WTC11 (cell line): ENCODE data around the gene TANGO6. TPM values are rescaled to one million over a fixed set of nuclear protein-coding genes. Genes with fewer than 3 reads are reported as not detected.

Experiments used
- ATAC-seq: fragments of 200-7000 bp; cut with Tn5 transposase; 2 replicates; pipeline ENCODE4 v1.10.0; 2021; ENCODE audit warnings: mild to moderate bottlenecking, moderate library complexity
- CTCF ChIA-PET: fragments of 300-600 bp; sonication (Branson Sonifier 250); formaldehyde crosslinking; loops from one replicate; lab custom pipeline; 2021; ENCODE audit warnings: antibody characterized with exemption; lab: Charles Lee
- POLR2A ChIA-PET: fragments of 350-600 bp; sonication (Branson Sonifier 250); formaldehyde crosslinking; loops from one replicate; lab custom pipeline; 2021; ENCODE audit warnings: antibody characterized with exemption; lab: Charles Lee
- DNase-seq: peaks from one replicate; pipeline ENCODE4 v3.0.0; 2021; ENCODE audit warnings: low spot score
- H3K27ac Mint-ChIP-seq: 2 replicates; pipeline ENCODE4 v1.8.0; 2021; ENCODE audit warnings: mixed read lengths
- H3K27me3 Mint-ChIP-seq: 2 replicates; pipeline ENCODE4 v1.8.0; 2021; ENCODE audit warnings: low read depth, mild to moderate bottlenecking, moderate library complexity, mixed read lengths
- H3K36me3 Mint-ChIP-seq: 2 replicates; pipeline ENCODE4 v1.8.0; 2021; ENCODE audit warnings: mixed read lengths
- H3K4me1 Mint-ChIP-seq: 2 replicates; pipeline ENCODE4 v1.8.0; 2022; ENCODE audit warnings: mixed read lengths
- H3K4me3 Mint-ChIP-seq: 2 replicates; pipeline ENCODE4 v1.8.0; 2021; ENCODE audit warnings: mild to moderate bottlenecking, moderate library complexity, mixed read lengths
- H3K9me3 Mint-ChIP-seq: 2 replicates; pipeline ENCODE4 v1.8.0; 2021; ENCODE audit warnings: mixed read lengths
- ATF3 ChIP-seq: sonication (generic); formaldehyde crosslinking; conservative IDR thresholded peaks from 2 replicates; pipeline ENCODE4 v1.8.1; 2022; ENCODE audit warnings: mild to moderate bottlenecking, missing genetic modification reagents
- ATF6 ChIP-seq: sonication (generic); formaldehyde crosslinking; IDR thresholded peaks from 2 replicates; pipeline ENCODE4 v1.8.1; 2023; ENCODE audit warnings: mild to moderate bottlenecking, missing genetic modification reagents
- CDX4 ChIP-seq: fragments of 250-450 bp; sonication (Bioruptor Pico); IDR thresholded peaks from 2 replicates; pipeline ENCODE4 v1.9.0; 2021; ENCODE audit warnings: moderate library complexity, mild to moderate bottlenecking, inconsistent platforms, borderline replicate concordance
- ELF4 ChIP-seq: sonication (generic); formaldehyde crosslinking; IDR thresholded peaks from 2 replicates; pipeline ENCODE4 v1.8.1; 2022; ENCODE audit warnings: low read depth, mild to moderate bottlenecking, moderate library complexity, missing genetic modification reagents
- ETV6 ChIP-seq: sonication (generic); formaldehyde crosslinking; IDR thresholded peaks from 2 replicates; pipeline ENCODE4 v1.8.1; 2022; ENCODE audit warnings: mild to moderate bottlenecking, missing genetic modification reagents
- FOXK1 ChIP-seq: sonication (generic); formaldehyde crosslinking; IDR thresholded peaks from 2 replicates; pipeline ENCODE4 v1.8.0; 2022; ENCODE audit warnings: mild to moderate bottlenecking, moderate library complexity, missing genetic modification reagents
- GABPB1 ChIP-seq: sonication (generic); formaldehyde crosslinking; IDR thresholded peaks from 2 replicates; pipeline ENCODE4 v1.8.1; 2023; ENCODE audit warnings: mild to moderate bottlenecking, missing genetic modification reagents
- KAT7 ChIP-seq: sonication (generic); formaldehyde crosslinking; IDR thresholded peaks from 2 replicates; pipeline ENCODE4 v1.8.1; 2023; ENCODE audit warnings: missing genetic modification reagents, mild to moderate bottlenecking, borderline replicate concordance
- NFATC4 ChIP-seq: fragments of 250-450 bp; sonication (Bioruptor Pico); IDR thresholded peaks from 2 replicates; pipeline ENCODE4 v1.9.0; 2021; ENCODE audit warnings: mild to moderate bottlenecking
- RORB ChIP-seq: fragments of 250-450 bp; sonication (Bioruptor Pico); IDR thresholded peaks from 2 replicates; pipeline ENCODE4 v1.9.0; 2021; ENCODE audit warnings: mild to moderate bottlenecking
- SMAD3 ChIP-seq: sonication (generic); formaldehyde crosslinking; IDR thresholded peaks from 2 replicates; pipeline ENCODE4 v1.8.0; 2022; ENCODE audit warnings: missing genetic modification reagents, mild to moderate bottlenecking, borderline replicate concordance
- TCF7 ChIP-seq: sonication (generic); formaldehyde crosslinking; IDR thresholded peaks from 2 replicates; pipeline ENCODE4 v1.8.0; 2022; ENCODE audit warnings: mild to moderate bottlenecking, low read depth, missing genetic modification reagents, moderate library complexity
- TEAD4 ChIP-seq: sonication (generic); formaldehyde crosslinking; IDR thresholded peaks from 2 replicates; pipeline ENCODE4 v1.8.0; 2022; ENCODE audit warnings: mild to moderate bottlenecking, missing genetic modification reagents
- ZBTB21 ChIP-seq: sonication (generic); formaldehyde crosslinking; IDR thresholded peaks from 2 replicates; pipeline ENCODE4 v1.8.1; 2023; ENCODE audit warnings: mild to moderate bottlenecking, missing genetic modification reagents, borderline replicate concordance
- ZNF232 ChIP-seq: sonication (generic); formaldehyde crosslinking; IDR thresholded peaks from 2 replicates; pipeline ENCODE4 v1.8.0; 2022; ENCODE audit warnings: mild to moderate bottlenecking, missing genetic modification reagents
- ZNF263 ChIP-seq: sonication (generic); formaldehyde crosslinking; IDR thresholded peaks from 2 replicates; pipeline ENCODE4 v1.8.1; 2022; ENCODE audit warnings: low read depth, mild to moderate bottlenecking, moderate library complexity, missing genetic modification reagents
- ZNF396 ChIP-seq: fragments of 250-450 bp; sonication (Bioruptor Pico); IDR thresholded peaks from 2 replicates; pipeline ENCODE4 v1.8.0; 2021; ENCODE audit warnings: mild to moderate bottlenecking, moderate library complexity, borderline replicate concordance
- ZNF416 ChIP-seq: fragments of 250-450 bp; sonication (Bioruptor Pico); IDR thresholded peaks from 2 replicates; pipeline ENCODE4 v1.9.0; 2021; ENCODE audit warnings: mild to moderate bottlenecking, inconsistent platforms
- total RNA-seq: library from RNA; stranded (reverse); gene quantifications from 3 replicates; pipeline ENCODE4 v1.2.3, GENCODE V29; 2021
- TF ChIP-seq, protein P1 (sequence below): sonication (generic); formaldehyde crosslinking; IDR thresholded peaks from 2 replicates; pipeline ENCODE4 v1.8.1; 2023; ENCODE audit warnings: mild to moderate bottlenecking, missing genetic modification reagents, moderate library complexity
- TF ChIP-seq, protein P2 (sequence below): fragments of 250-450 bp; sonication (Bioruptor Pico); IDR thresholded peaks from 2 replicates; pipeline ENCODE4 v1.8.0; 2021; ENCODE audit warnings: mild to moderate bottlenecking
- TF ChIP-seq, protein P3 (sequence below): sonication (generic); formaldehyde crosslinking; IDR thresholded peaks from 2 replicates; pipeline ENCODE4 v1.8.0; 2023; ENCODE audit warnings: missing genetic modification reagents
- TF ChIP-seq, protein P4 (sequence below): fragments of 250-450 bp; sonication (Bioruptor Pico); IDR thresholded peaks from 2 replicates; pipeline ENCODE4 v2.1.2; 2022; ENCODE audit warnings: mild to moderate bottlenecking, moderate library complexity

The TANGO6 gene
- total RNA-seq, 1 experiment from 2014 or later = 15.6 TPM

DNA sequence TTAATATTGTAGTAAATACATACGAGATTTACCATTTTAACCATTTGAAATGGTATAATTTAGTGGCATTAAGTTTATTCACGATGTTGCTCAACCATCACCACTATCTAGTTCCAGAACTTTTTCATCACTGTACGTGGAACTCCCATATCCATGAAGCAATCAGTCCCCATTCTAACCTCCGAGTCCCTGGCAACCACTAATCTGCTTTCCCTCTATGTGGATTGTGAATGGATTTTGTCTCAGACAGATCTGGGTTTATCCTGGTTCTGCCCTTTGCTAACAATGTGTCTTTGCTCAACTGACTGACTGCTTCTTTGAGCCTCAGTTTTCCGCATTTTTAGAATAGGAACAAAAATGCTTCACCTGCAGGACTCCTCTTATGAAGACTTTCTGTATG lies 51.4 kb downstream of the TANGO6 start:
- TF ChIP-seq, protein P1, sequence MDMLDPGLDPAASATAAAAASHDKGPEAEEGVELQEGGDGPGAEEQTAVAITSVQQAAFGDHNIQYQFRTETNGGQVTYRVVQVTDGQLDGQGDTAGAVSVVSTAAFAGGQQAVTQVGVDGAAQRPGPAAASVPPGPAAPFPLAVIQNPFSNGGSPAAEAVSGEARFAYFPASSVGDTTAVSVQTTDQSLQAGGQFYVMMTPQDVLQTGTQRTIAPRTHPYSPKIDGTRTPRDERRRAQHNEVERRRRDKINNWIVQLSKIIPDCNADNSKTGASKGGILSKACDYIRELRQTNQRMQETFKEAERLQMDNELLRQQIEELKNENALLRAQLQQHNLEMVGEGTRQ (CRISPR knock-in tag) = no peak
- TF ChIP-seq ZNF396 (CRISPR knock-in tag) = no peak
- TF ChIP-seq NFATC4 = no peak
- TF ChIP-seq, protein P2, sequence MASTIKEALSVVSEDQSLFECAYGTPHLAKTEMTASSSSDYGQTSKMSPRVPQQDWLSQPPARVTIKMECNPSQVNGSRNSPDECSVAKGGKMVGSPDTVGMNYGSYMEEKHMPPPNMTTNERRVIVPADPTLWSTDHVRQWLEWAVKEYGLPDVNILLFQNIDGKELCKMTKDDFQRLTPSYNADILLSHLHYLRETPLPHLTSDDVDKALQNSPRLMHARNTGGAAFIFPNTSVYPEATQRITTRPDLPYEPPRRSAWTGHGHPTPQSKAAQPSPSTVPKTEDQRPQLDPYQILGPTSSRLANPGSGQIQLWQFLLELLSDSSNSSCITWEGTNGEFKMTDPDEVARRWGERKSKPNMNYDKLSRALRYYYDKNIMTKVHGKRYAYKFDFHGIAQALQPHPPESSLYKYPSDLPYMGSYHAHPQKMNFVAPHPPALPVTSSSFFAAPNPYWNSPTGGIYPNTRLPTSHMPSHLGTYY = no peak
- TF ChIP-seq TEAD4 (CRISPR knock-in tag) = no peak
- no peak for TF ChIP-seq RORB (CRISPR knock-in tag)
- TF ChIP-seq ZNF263 (CRISPR knock-in tag) = no peak
- TF ChIP-seq, all 79 proteins: peak for 0
- Mint-ChIP-seq H3K27me3 (no peaks in the 10 kb centered on the region), H3K9me3 (no peaks in the 10 kb centered on the region), H3K4me1 (no peaks in the 10 kb centered on the region; the same call in 1 of the 2 replicates), H3K36me3 (no peaks in the 10 kb centered on the region), H3K27ac (no peak overlapping the region), H3K4me3 (no peak overlapping the region)
- ATAC-seq = no peak
- ChIA-PET POLR2A (no interaction called here), CTCF (interaction anchor here (1.5 kb wide), 1 partner anchor 47 kb away, joined by 4 read pairs; no protein-coding TSS in a partner anchor)
- no peak for DNase-seq

DNA sequence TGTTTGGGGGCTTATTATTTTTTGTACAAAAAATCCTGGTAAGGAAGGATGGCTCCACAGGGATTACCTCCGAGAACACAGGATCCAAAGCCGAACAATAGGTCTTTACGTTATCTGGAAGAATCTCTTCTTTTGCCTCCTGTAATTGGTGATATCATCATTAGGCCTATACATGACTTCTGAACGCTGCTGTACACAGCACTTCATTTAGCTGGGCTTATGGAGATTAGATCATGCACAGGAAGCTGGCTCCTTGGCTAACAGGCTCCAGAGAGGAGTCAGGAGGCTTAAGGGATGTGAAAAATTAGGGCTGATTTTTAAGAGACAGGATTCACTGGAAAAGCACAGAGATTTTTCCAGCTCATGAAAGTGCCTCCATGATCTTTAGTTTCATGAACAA lies 54.7 kb downstream of the TANGO6 start:
- H3K27me3 Mint-ChIP-seq = no peaks in the 10 kb centered on the region
- no peaks in the 10 kb centered on the region for H3K36me3 Mint-ChIP-seq
- H3K4me3 Mint-ChIP-seq = no peak overlapping the region
- peak overlapping the region; percentile 65; the same call in 1 of the 2 replicates for H3K27ac Mint-ChIP-seq
- peaks cover 18% of the 10 kb centered on the region for H3K4me1 Mint-ChIP-seq
- H3K9me3 Mint-ChIP-seq = no peaks in the 10 kb centered on the region
- ATAC-seq = no peak
- POLR2A ChIA-PET = no interaction called here
- TF ChIP-seq TCF7 (CRISPR knock-in tag) (no peak), GABPB1 (CRISPR knock-in tag) (no peak), FOXK1 (CRISPR knock-in tag) (no peak), ATF3 (CRISPR knock-in tag) (no peak), ATF6 (no peak), ZNF232 (no peak), ZBTB21 (no peak), ELF4 (no peak), CDX4 (CRISPR knock-in tag) (no peak), ETV6 (no peak), ZNF416 (CRISPR knock-in tag) (no peak), KAT7 (no peak), SMAD3 (CRISPR knock-in tag) (no peak), ZNF263 (CRISPR knock-in tag) (no peak)
- TF ChIP-seq, protein P3, sequence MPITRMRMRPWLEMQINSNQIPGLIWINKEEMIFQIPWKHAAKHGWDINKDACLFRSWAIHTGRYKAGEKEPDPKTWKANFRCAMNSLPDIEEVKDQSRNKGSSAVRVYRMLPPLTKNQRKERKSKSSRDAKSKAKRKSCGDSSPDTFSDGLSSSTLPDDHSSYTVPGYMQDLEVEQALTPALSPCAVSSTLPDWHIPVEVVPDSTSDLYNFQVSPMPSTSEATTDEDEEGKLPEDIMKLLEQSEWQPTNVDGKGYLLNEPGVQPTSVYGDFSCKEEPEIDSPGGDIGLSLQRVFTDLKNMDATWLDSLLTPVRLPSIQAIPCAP (CRISPR knock-in tag) = no peak
- TF ChIP-seq, protein P2 = no peak
- TF ChIP-seq, protein P4, sequence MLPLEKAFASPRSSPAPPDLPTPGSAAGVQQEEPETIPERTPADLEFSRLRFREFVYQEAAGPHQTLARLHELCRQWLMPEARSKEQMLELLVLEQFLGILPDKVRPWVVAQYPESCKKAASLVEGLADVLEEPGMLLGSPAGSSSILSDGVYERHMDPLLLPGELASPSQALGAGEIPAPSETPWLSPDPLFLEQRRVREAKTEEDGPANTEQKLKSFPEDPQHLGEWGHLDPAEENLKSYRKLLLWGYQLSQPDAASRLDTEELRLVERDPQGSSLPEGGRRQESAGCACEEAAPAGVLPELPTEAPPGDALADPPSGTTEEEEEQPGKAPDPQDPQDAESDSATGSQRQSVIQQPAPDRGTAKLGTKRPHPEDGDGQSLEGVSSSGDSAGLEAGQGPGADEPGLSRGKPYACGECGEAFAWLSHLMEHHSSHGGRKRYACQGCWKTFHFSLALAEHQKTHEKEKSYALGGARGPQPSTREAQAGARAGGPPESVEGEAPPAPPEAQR = no peak
- CTCF ChIA-PET = no interaction called here
- DNase-seq = no peak
